Ramos (cell line): ENCODE measurements around the gene GASK1B.

ENCODE experiments used
- in situ Hi-C: fragments of 300-500 bp; cut with MboI; formaldehyde crosslinking; loops from one replicate; pipeline ENCODE4 v1.14.3; 2022; ENCODE audit warnings: low sequenced_read_pairs; ENCODE audit not compliant: unreplicated experiment

Gene GASK1B

DNA sequence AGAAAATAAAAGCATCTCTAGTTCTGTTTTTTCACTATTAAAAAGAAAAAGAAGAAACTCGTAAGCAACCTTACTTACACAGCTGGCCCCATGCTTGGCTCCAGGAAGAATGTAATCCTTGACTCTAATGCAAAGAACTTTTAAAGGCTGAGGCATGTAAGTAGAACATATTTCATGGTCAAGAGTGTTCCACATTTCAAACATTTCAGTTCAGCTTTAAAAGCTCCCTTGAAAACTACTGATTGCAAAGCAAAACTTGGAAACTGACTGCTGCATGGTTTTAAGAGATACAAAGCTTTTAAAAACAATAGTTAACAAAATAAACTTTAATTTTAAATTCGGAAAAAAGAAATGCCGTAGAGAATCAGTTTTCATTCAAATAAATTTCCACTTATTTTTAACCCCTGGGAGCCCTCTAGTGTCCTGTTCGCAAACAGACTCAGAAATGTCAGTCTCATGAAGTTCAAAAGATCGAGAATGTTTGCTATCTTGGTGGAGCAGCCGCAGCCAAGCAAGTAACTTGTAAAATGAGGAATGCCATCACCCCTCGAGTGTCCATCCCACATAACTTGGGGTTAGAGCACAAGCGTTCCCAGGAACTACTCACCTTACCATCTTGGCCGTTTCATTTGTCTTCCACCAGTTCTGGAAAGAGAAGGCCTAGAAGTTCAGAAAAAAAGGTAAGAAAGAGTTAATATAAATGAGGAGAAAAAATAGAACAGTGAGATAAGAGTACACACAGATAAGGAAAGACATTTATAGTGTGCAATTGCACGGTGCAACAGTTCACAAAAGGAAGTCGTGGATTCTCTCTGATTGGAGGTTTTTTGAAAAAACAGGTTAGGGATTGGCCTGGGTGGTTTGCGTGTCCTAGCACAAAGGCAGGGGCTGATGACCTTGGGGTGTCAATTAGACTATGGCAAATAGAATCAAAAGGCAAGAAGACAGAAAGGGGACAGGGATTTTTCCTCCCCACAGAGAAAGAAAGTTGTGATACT, at the start of gene GASK1B:
Gene GASK1B, minus strand, starts transcription at position 765 of the 998 bp plus-strand sequence. CDS start 1,650 bp downstream, outside the sequence.
- in situ Hi-C loops: no loop called here

DNA sequence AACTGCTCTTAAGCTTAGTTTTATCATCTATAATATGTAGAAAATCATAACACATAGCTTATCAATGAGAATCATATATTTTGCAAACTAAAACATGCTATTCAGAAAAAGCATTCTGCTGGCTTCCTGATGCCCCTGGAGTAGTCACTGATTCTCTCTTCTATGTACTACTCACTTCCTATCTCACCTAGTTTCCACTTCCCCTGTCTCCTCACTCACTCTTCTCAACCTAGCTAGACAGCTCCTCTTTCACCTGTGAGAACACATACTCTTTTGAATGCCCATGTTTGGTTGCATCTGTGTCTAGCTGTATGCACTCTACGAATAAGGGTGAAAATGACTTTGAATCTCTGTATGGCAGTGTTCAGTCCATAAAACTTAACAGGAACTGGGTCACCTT, 46.8 kb upstream of the GASK1B start:
- in situ Hi-C loops: no loop called here

DNA sequence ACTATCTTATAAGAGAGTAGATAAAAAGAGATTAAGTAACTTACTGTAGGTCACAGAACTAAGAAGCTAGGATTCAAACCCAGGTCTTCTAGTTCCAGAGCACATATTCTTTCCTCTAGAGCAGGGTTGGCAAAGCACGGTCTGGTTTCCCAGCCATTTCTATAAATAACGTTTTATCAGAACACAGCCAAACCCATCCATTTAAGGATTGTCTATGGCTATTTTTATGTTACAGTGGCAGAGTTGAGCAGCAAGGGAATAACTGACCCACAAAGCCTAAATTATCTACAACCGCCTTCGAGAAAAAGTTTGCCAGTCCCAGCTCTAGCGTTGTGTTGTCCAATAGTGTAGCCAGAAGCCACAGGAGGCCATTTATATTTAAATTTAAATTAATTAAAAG, 44.9 kb upstream of the GASK1B start:
- in situ Hi-C loops: no loop called here

DNA sequence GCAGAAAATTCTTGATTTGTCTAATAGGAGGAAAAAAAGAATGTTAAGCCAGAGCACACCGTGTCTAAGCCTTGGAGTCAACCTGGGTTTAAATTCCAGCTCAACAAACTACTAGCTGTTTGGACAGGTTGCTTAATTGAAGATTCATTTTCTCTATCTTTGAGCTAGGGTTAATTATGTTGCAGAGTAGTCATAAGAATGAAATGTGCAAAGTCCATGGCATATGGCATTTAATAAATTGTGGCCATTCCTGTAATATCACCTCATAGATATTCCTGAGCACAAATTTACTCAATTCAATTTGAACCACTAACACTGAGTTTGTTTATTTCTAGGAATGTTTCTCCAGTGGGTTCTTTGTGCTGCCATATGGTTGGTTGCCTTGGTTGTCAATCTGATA, 42.0 kb upstream of the GASK1B start:
- in situ Hi-C loops: no loop called here

DNA sequence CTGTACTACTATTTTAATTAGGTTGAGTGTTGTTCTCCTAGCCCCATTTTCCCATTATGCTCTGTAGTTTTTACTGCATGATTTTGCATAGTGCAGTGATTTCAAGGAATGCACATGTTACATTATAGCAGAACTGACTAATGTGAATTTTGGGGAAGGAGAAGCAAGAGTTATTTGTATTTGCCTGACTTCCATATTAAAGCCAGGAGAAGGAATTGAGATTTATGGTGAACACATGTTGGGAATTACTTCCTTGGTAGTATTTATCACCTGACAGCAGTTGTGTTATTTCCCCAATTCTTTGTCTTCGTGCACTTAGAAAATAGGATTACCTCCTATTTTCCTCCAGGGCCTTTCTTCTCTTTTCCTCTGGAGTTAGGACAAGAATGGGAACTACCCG, 40.6 kb upstream of the GASK1B start:
- in situ Hi-C loops: no loop called here

DNA sequence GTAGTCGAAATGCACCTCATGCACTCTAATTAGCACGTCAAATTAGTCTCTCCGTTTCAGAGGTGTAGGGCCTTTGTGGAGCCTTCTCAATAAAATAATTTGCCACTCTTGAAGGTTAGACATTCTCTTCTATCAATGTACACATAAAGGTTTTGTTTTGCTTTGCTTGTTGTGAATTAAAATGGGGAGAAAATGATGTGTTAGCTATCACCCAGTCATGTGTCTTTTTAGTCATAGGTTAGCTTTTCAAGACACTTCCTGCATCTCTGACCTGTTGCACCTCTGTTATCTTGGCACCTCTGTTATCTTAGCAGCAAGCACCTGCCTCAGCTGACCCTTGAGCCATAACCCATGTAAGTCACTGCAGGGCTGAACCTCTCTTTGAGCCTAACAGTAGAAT, 38.4 kb upstream of the GASK1B start:
- in situ Hi-C loops: no loop called here

DNA sequence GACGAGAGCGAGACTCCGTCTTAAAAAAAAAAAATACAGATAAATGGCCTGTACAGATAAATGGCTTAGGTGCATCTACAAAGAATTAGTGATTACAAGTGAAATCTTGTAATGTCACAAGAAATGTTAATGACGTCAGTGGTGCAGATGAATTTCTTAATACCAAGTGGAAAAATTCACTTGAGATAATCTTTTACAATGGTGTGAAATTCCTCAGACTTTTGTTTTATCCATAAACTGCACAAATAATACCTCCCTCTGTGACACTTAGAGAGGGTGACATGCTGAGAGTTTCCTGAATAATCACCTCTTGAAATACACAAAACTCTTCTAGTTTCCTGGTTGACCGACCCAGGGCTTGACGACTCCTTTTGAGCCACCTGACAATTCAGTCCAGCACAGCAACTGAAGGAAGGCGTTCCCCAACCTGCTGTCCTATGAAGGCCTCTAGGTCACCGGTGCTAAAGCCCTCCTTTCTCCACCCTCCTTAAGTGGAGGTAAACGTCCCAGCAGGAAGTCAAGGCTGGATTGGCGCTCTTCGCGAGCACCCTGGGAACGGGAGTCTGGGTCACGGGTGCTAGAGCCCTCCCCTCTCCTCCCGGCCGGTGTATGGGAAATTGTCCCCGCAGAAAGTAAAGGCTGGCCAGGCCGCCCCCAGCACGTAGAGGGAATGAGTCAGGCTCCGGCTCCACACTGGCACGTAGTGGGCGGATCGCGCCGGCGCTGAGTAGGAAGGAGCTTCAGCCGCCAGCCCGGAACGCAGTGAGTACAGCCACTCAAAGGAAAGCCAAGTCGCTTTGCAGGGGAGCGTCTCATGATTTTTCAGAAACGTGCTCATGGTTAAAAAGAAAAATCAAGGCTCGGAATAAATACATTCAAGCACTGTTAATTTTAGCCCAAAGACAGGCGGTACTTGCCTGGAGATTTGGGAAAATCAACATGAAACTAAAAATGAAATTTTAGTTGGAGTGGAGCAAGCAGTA, 37.3 kb upstream of the GASK1B start, which contains the start of gene TMEM144:
Gene TMEM144, plus strand, starts transcription at position 662 of the 983 bp plus-strand sequence. CDS start 2,182 bp downstream, outside the sequence.
- in situ Hi-C loops: no loop called here

DNA sequence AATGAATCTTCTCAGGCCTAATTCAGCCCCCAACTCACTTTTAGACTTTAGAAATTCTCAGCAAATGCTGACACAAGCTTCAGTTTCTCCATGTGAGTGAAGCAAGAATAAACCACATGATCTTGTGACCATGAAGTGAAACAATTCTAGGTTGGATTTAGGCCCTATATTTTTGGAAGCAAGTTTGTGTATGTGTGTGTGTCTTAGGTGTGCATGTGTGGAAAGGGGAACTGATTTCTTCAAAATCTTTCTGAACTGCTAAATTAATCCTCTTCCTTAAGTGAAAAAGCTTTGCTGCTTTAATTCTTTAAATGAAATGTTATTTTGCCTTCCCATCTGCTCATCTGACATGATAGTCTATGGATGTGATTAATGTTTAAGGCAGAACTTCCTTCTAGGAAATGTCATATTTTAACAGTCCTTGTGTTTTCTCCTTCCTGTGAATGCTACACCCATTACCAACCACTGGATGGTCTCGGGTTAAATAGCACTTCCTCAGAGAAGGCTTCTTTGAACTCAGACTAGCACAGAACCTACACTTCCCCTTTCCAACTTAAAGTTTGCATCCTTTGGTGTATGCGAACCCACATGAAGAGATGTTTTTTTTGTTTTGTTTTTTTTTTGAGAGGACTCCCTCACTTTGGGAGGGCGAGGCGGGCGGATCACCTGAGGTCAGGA, 36.3 kb upstream of the GASK1B start:
- in situ Hi-C loops: no loop called here

DNA sequence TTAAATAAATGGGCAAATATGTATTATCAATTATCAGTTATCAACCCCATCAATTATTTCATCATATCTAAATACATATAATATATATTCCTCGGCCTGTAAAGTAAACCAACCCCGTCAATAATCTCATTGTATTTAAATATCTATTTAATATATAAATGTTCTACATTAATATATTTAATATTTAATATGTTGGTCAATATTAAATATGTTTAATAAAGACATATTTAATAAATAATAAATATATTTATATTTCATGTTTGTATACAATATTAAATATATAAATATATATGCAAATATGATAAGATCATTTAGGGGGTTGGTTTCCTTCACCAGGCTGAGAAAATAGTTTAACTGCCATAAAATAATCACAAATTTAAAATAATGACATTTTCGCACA, 31.1 kb upstream of the GASK1B start:
- in situ Hi-C loops: no loop called here

DNA sequence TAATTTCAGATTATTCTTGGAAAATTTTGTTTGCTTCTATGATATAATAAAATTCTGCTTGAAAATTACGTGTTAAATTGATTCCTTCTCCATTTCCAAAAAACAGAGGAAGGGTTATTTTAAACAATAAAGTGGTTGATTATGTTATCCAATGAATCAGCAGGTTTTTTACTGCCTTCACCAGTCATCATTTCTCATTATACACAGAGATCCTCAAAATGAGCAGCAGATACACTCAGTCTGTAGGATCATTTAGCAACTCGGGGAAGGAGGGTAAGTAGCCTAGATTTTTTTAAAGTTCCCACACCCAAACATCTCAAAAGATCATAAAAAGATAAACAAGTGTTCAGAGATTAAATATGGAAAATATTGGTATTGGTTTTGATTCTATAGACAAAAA, 30.6 kb upstream of the GASK1B start:
- in situ Hi-C loops: no loop called here

DNA sequence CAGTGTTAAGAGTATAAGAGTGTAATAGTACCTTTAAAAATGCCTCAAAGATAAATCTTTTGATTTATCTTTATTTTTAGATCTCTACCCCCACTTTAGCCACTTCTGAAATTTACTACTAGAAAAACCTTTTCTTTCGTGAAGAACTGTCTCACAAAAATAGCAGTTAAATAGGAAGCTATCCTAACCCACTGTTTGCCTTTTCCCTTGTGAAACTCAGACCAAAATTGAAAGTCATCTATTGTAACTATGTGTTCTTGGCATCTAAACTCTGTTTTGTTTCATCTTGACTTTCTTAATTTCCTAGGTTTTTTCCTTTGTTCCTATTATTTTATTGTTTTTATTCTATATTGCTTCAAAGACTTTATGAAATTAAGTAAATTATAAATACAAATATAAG, 29.7 kb upstream of the GASK1B start:
- in situ Hi-C loops: no loop called here

DNA sequence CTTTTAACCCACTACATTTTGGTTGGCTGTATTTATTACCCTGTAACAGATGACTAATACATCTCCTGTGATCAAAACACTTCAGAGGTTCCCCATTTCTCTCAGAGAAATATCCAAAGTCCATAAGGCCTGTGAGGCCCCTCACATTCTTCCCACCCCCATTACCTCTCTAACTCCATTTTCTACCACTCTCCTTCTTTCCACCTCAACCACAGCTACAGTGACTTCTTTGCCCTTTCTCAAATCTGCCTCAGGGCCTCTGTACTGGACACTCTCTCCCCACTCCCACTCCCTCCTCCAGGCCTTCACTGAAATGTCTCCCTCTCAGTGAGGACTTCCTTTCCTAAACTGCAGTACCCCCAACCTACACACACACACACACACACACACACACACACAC, 29.1 kb upstream of the GASK1B start:
- in situ Hi-C loops: no loop called here

DNA sequence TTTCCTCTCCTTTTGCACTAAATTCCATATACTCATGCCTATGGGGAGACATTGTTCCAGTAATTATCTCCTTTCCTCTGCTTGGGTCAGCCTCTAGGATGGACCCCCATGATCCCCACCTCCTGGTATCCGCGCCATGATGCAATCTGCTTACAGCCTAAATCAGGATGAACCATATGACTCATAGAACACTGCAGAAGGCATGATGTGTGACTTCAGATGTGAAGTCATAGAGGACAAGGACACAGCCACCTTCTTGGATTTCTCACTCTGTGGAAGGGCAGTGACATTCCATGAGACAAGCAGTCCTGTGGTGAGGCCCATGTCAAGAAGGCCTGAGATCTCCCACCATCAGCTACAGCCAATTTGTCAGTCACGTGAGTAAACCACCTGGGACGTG, 28.5 kb upstream of the GASK1B start:
- in situ Hi-C loops: no loop called here

DNA sequence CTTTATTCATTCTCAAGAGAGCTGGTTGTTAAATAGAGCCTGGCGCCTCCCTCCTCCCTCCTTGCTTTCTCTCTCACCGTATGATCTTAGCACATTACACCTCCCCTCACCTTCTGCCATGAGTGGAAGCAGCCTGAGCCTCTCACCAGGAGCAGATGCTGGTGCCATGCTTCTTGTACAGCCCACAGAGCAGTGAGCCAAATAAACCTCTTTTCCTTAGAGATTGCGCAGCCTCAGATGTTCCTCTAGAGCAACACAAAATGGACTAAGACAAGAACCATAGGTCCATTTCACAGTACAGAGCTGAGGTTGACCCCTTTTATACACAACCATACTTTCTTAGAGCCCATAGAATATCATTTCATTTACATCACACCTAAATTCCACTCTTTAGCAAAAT, 27.4 kb upstream of the GASK1B start:
- in situ Hi-C loops: no loop called here

DNA sequence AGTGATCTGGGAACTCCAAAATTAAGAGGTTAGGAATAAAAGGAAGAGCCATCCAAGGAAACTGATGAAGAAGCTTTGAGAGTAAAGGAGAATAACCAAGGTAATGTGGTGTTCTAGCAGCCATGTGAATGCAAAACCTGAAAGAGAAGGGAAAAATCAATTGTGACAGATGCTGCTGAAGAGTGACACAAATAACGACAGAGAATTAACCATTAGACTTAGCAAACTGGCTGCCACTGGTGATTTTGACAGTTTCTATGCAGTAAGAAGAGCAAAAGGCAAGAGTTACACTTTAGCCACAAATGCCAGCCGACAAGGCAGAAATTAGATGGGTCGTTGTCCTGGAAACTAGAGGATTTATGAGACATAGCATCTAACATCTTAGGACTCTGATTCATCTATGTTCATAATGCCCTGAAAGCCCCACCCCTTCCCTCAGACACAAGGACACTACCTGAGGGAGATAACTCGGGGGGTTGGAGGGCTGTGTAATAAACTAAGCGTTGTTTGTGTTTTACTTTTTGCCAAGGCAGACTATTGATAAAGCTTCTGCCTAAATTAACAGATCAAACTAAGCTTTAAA, 24.5 kb upstream of the GASK1B start:
- in situ Hi-C loops: no loop called here

DNA sequence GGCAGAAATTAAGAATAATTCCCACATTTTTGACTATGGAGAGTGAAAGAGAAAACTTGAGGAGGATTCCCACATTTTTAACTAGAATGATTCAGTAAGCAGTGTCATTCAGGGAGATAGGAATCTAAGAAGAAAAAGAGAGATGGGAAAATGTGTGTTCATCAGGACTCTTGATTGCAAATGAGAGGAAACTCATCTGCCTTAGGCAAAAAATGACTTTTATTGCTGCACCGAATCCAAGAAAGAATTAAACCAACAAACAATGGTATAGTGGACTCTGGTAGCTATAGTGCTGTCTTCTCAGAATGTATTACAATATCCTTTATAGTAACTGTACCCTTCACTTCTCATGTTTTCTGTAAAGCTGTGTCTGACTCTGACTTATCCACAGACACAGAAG, 22.5 kb upstream of the GASK1B start:
- in situ Hi-C loops: no loop called here

DNA sequence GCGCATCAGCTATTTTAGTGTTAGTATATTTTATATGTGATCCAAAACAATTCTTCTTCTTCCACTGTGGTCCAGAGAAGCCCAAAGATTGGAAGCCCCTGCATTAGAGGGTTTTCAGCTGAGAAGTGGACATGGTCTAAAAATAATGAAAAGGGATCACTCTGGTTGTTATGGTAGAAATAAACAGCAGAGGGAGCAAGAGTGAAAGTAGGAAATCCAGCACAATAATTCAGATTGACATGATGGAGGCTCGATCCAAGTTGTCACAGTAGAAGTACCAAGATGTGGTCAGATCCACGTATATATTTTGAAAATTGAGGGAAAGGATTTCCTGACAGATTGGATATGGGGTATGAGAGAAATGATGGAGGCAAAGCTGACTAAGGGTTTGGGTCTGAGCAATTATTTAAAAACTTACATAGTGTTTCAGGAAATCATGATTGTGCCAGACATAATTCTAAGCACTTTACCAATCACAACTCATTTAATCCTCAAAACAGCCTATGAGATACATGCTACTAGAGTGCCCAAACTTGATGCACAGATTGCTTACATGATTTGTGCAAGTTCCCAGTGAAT, 20.4 kb upstream of the GASK1B start:
- in situ Hi-C loops: no loop called here

DNA sequence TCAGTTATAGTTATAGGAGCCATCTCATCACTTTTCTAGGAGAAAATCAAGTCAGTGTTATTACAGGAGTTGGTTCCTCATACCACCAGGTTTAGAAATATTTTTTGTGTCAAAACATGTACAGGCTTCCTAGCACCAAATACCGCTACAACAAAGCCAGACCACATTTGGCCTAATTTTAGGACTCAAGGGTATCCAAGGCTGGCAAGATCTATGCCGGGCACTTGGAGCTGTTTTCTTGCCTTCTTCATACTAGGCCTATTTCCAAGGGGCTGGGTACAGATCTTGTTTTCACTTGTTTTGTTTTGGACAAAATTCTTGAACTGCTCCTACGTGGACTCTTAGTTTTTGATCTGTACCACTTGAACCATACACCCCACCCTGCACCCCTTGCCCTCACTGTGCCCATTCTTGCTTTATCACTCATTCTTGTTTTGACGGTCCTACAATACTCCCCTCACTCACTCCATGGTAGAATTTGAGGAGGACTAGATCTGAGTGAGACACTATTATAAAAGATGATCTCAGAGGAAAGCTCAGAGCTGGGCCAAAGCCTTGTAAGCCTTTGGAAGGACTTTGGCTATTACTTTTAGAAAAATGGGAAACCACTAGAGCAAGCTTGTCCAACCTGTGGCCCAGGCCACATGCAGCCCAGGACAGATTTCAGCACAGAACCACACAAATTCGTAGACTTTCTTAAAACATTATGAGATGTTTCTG, 19.8 kb upstream of the GASK1B start:
- in situ Hi-C loops: no loop called here

DNA sequence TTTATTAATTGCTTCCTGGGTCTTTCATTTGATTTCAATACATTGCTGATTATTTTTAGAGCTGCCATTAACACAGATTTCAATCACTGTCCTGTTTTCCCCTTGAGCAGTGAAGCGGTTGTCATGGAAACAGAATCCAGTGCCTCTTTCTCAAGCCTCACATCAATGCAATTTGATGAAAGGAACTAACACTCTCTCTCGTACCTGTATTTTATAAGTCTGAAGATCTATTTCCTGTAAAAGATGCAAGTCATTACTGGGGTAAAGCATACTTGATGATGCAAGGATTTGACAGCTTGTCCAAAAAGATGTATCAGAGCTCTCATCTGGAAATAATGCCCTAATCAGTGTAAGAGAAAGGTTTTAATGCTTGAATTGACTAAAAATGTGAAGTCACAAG, 17.9 kb upstream of the GASK1B start:
- in situ Hi-C loops: no loop called here
